Testis (tissue), 3 donors: ENCODE results near the gene NAA38. TPM values are rescaled to one million over a fixed set of nuclear protein-coding genes. Genes with fewer than 3 reads are reported as not detected.
A peak's percentile ranks its signal among the peaks of the same experiment; 100 is the strongest.

Experiments used
- DNase-seq: peaks from one replicate; pipeline ENCODE4 v3.0.0-alpha.2; 2019
- H3K27ac ChIP-seq, 2 donors: fragments of 200-600 bp; sonication (generic); one replicate each; pipeline ENCODE4 v1.5.1; 2019
- H3K27me3 ChIP-seq: fragments of 200-600 bp; sonication (generic); one replicate; pipeline ENCODE4 v1.5.1; 2019
- H3K36me3 ChIP-seq: fragments of 200-600 bp; sonication (generic); one replicate; pipeline ENCODE4 v1.5.1; 2017; ENCODE audit warnings: low read depth; ENCODE audit errors: missing control alignments
- H3K4me1 ChIP-seq: fragments of 200-600 bp; sonication (generic); one replicate; pipeline ENCODE4 v1.5.1; 2019
- H3K4me3 ChIP-seq, 2 donors: fragments of 200-600 bp; sonication (generic); one replicate each; pipeline ENCODE4 v1.5.1; 2017 to 2019
- H3K9me3 ChIP-seq: fragments of 200-600 bp; sonication (generic); one replicate; pipeline ENCODE4 v1.5.1; 2017
- CTCF ChIP-seq, 3 experiments: fragments of 450-650 bp in 2 of 3; fragments of 200-600 bp in 1 of 3; sonication (generic) in 1 of 3; IDR thresholded peaks; one replicate each; pipeline ENCODE4 v1.5.1; 2016 to 2019; ENCODE audit warnings: antibody characterized with exemption in 3 of 3, mild to moderate bottlenecking in 2 of 3, moderate library complexity in 1 of 3
- POLR2A ChIP-seq: fragments of 450-650 bp; IDR thresholded peaks from one replicate; pipeline ENCODE4 v1.6.1; 2017; ENCODE audit warnings: antibody characterized with exemption, mild to moderate bottlenecking, moderate library complexity
- WGBS, 2 donors: methylation state at CpG; one replicate each; pipeline ENCODE4 v1.1.5; 2018; 5-methylcytosine and 5-hydroxymethylcytosine counted together
- intact Hi-C: fragments of 100-400 bp; cut with DNase I; formaldehyde crosslinking; loops from one replicate; pipeline ENCODE4 v1.15.1; 2023; ENCODE audit warnings: low total_unique reads
- polyA plus RNA-seq: library from polyadenylated mRNA; stranded (reverse); fragments of 350-450 nt; fragmentation: Illumina TruSeq; extraction: RNeasy Lipid Tissue Mini Kit (QIAGEN cat#74804); gene quantifications from one replicate; pipeline ENCODE4 v1.2.3, GENCODE V29; 2014; ENCODE audit warnings: low read depth, low replicate concordance; ENCODE audit not compliant: insufficient read depth
- total RNA-seq, 2 donors: library from RNA; depleted of rRNA; stranded (reverse); fragments of >200 nt; gene quantifications; one replicate each; pipeline ENCODE4 v1.2.3, GENCODE V29; 2016

Gene NAA38
- total and polyA plus RNA-seq, 3 donors from 2014 or later = 72.3 to 102 (median 83.1) TPM

- Histone ChIP-seq H3K27me3 (no peaks in the 10 kb centered on the region), H3K9me3 (no peaks in the 10 kb centered on the region), H3K4me1 (peaks cover 16% of the 10 kb centered on the region), H3K4me3 (peak overlapping the region; percentile 77 to 91), H3K36me3 (no peaks in the 10 kb centered on the region), H3K27ac (peak overlapping the region; percentile 98 to 99)
- intact Hi-C loops = no loop called here
- no peak for TF ChIP-seq CTCF (IDR thresholded peaks at IDR 0.05)
- WGBS, 2 donors = 20 to 29% methylated on average over 10 to 19 of the region's 19 CpGs
- no peak for DNase-seq
Observed at GRCh38 chr17:7833011-7833794, 24.2 kb downstream of the NAA38 start.

- Histone ChIP-seq H3K27me3 (no peaks in the 10 kb centered on the region), H3K36me3 (no peaks in the 10 kb centered on the region), H3K27ac (no peak overlapping the region), H3K4me3 (no peak overlapping the region), H3K9me3 (no peaks in the 10 kb centered on the region), H3K4me1 (peaks cover 11% of the 10 kb centered on the region)
- intact Hi-C loops = no loop called here
- no peak for DNase-seq
- no peak for TF ChIP-seq POLR2A
- TF ChIP-seq CTCF (IDR thresholded peaks at IDR 0.05) = no peak
- 64 to 87% methylated on average over 10 of the region's 10 CpGs for WGBS, 2 donors
Observed at GRCh38 chr17:7832431-7832830, 24.9 kb downstream of the NAA38 start.

- Histone ChIP-seq H3K4me1 (peaks cover 5% of the 10 kb centered on the region), H3K36me3 (no peaks in the 10 kb centered on the region), H3K27ac (no peak overlapping the region), H3K27me3 (no peaks in the 10 kb centered on the region), H3K9me3 (no peaks in the 10 kb centered on the region), H3K4me3 (no peak overlapping the region)
- no peak for DNase-seq
- 69 to 83% methylated on average over 6 to 7 of the region's 7 CpGs for WGBS, 2 donors
- intact Hi-C loops = no loop called here
- no peak for TF ChIP-seq CTCF (IDR thresholded peaks at IDR 0.05)
- no peak for TF ChIP-seq POLR2A
Observed at GRCh38 chr17:7831233-7831632, 26.1 kb downstream of the NAA38 start.

GRCh38 chr17:7830616-7831015 lies 26.7 kb downstream of the NAA38 start:
- H3K9me3 ChIP-seq = no peaks in the 10 kb centered on the region
- H3K4me1 ChIP-seq = peaks cover 5% of the 10 kb centered on the region
- no peak for DNase-seq
- 79 to 87% methylated on average over 8 of the region's 8 CpGs for WGBS, 2 donors
- no peaks in the 10 kb centered on the region for H3K36me3 ChIP-seq
- no peaks in the 10 kb centered on the region for H3K27me3 ChIP-seq
- no peak overlapping the region for H3K27ac ChIP-seq
- TF ChIP-seq POLR2A (no peak), CTCF (IDR thresholded peaks at IDR 0.05) (no peak)
- H3K4me3 ChIP-seq = no peak overlapping the region
- intact Hi-C loops = no loop called here
